Neural progenitor cell (in vitro differentiated cells): ENCODE data around the gene PRDX6. TPM values are rescaled to one million over a fixed set of nuclear protein-coding genes. Genes with fewer than 3 reads are reported as not detected.

Source experiments
- DNase-seq: peaks from one replicate; pipeline ENCODE4 v3.0.0-alpha.2; 2016; ENCODE audit warnings: low spot score
- H2AFZ ChIP-seq: fragments of 200-600 bp; sonication (generic); replicated peaks from 2 replicates; pipeline ENCODE4 v1.6.1; 2016; ENCODE audit warnings: antibody characterized with exemption
- H3F3A ChIP-seq: fragments of 200-600 bp; sonication (generic); 2 replicates; pipeline ENCODE4 v1.6.1; 2016; ENCODE audit warnings: antibody characterized with exemption, low read depth
- H3K27ac ChIP-seq: fragments of 200-600 bp; sonication (generic); 2 replicates; pipeline ENCODE4 v1.5.1; 2016; ENCODE audit warnings: mild to moderate bottlenecking
- H3K27me3 ChIP-seq: fragments of 200-600 bp; sonication (generic); 2 replicates; pipeline ENCODE4 v1.6.1; 2016; ENCODE audit warnings: mild to moderate bottlenecking, moderate library complexity
- H3K36me3 ChIP-seq: fragments of 200-600 bp; sonication (generic); 2 replicates; pipeline ENCODE4 v1.5.1; 2016
- H3K4me1 ChIP-seq: fragments of 200-600 bp; sonication (generic); 2 replicates; pipeline ENCODE4 v1.6.1; 2016; ENCODE audit warnings: mixed run types
- H3K4me2 ChIP-seq: fragments of 200-600 bp; sonication (generic); 2 replicates; pipeline ENCODE4 v1.6.1; 2016
- H3K4me3 ChIP-seq: fragments of 200-600 bp; sonication (generic); 2 replicates; pipeline ENCODE4 v1.5.1; 2016
- H3K79me2 ChIP-seq: fragments of 200-600 bp; sonication (generic); 2 replicates; pipeline ENCODE4 v1.6.1; 2016; ENCODE audit warnings: low read depth
- H3K9ac ChIP-seq: fragments of 200-600 bp; sonication (generic); 2 replicates; pipeline ENCODE4 v1.6.1; 2016
- H3K9me3 ChIP-seq: fragments of 200-600 bp; sonication (generic); 2 replicates; pipeline ENCODE4 v1.5.1; 2016; ENCODE audit warnings: low read depth
- H4K20me1 ChIP-seq: fragments of 200-600 bp; sonication (generic); 2 replicates; pipeline ENCODE4 v1.6.1; 2016; ENCODE audit warnings: low read depth
- H3K27ac Mint-ChIP-seq: 3 replicates; pipeline ENCODE4 v1.8.0; 2021; ENCODE audit warnings: mixed read lengths
- H3K27me3 Mint-ChIP-seq: 2 replicates; pipeline ENCODE4 v1.8.0; 2022; ENCODE audit warnings: low read depth, mild to moderate bottlenecking, inconsistent platforms, moderate library complexity, mixed read lengths; ENCODE audit not compliant: insufficient read depth
- H3K36me3 Mint-ChIP-seq: 3 replicates; pipeline ENCODE4 v1.8.0; 2021; ENCODE audit warnings: mixed read lengths
- H3K4me1 Mint-ChIP-seq: 3 replicates; pipeline ENCODE4 v1.8.0; 2021; ENCODE audit warnings: mixed read lengths
- H3K4me3 Mint-ChIP-seq: 3 replicates; pipeline ENCODE4 v1.8.0; 2021; ENCODE audit warnings: mild to moderate bottlenecking, moderate library complexity, mixed read lengths
- H3K9me3 Mint-ChIP-seq: 3 replicates; pipeline ENCODE4 v1.8.0; 2020; ENCODE audit warnings: mixed read lengths
- CTCF ChIP-seq: fragments of 200-600 bp; sonication (generic); IDR thresholded peaks from 2 replicates; pipeline ENCODE4 v1.5.1; 2017; ENCODE audit warnings: antibody characterized with exemption, mild to moderate bottlenecking
- EZH2 ChIP-seq: fragments of 200-600 bp; sonication (generic); IDR thresholded peaks from 2 replicates; pipeline ENCODE4 v1.6.1; 2017; ENCODE audit warnings: antibody characterized with exemption, mild to moderate bottlenecking, moderate library complexity
- EZH2phosphoT487 ChIP-seq: fragments of 200-600 bp; sonication (generic); IDR thresholded peaks from 2 replicates; pipeline ENCODE4 v1.6.1; 2017; ENCODE audit warnings: antibody characterized with exemption
- total RNA-seq: library from RNA; depleted of rRNA; stranded (reverse); fragments of >200 nt; gene quantifications from 2 replicates; pipeline ENCODE4 v1.2.3, GENCODE V29; 2015; ENCODE audit warnings: low replicate concordance

The PRDX6 gene
- total RNA-seq, 1 donor from 2014 or later, result 441 TPM

- Histone ChIP-seq H3K4me2 (no peak overlapping the region), H3K36me3 (no peaks in the 10 kb centered on the region), H3K79me2 (no peaks in the 10 kb centered on the region), H3K4me1 (peaks cover 25% of the 10 kb centered on the region), H2AFZ (peak overlapping the region; percentile 72), H4K20me1 (no peaks in the 10 kb centered on the region), H3K27ac (peak overlapping the region; percentile 22), H3K9me3 (peaks cover 5% of the 10 kb centered on the region), H3F3A (peaks cover 20% of the 10 kb centered on the region), H3K4me3 (no peak overlapping the region), H3K9ac (no peak overlapping the region), H3K27me3 (no peaks in the 10 kb centered on the region)
- Mint-ChIP-seq H3K36me3 (no peaks in the 10 kb centered on the region), H3K9me3 (peaks cover 4% of the 10 kb centered on the region), H3K4me3 (no peak overlapping the region), H3K27me3 (peaks cover 4% of the 10 kb centered on the region), H3K27ac (no peak overlapping the region), H3K4me1 (peaks cover 21% of the 10 kb centered on the region)
- TF ChIP-seq EZH2phosphoT487 (no peak), EZH2 (no peak), CTCF (no peak)
- DNase-seq, result no peak
Observed at GRCh38 chr1:173520799-173521198, 43.7 kb downstream of the PRDX6 start.

- TF ChIP-seq EZH2phosphoT487, result no peak
- TF ChIP-seq CTCF, result no peak
- no peak for TF ChIP-seq EZH2
- H3K27ac Mint-ChIP-seq, result no peak overlapping the region
- no peak overlapping the region for H3K4me3 Mint-ChIP-seq
- Histone ChIP-seq H3K9ac (no peak overlapping the region), H3K9me3 (no peaks in the 10 kb centered on the region), H2AFZ (no peak overlapping the region), H3K4me3 (no peak overlapping the region), H3K27ac (no peak overlapping the region), H3K79me2 (no peaks in the 10 kb centered on the region), H3K4me2 (no peak overlapping the region), H3K36me3 (no peaks in the 10 kb centered on the region), H3F3A (peaks cover 13% of the 10 kb centered on the region), H3K4me1 (peaks cover 28% of the 10 kb centered on the region), H3K27me3 (no peaks in the 10 kb centered on the region), H4K20me1 (no peaks in the 10 kb centered on the region)
- peaks cover 2% of the 10 kb centered on the region for H3K9me3 Mint-ChIP-seq
- peaks cover 20% of the 10 kb centered on the region for H3K4me1 Mint-ChIP-seq
- no peak for DNase-seq
- H3K27me3 Mint-ChIP-seq, result no peaks in the 10 kb centered on the region
- H3K36me3 Mint-ChIP-seq, result no peaks in the 10 kb centered on the region
Observed at GRCh38 chr1:173523329-173523728, 46.2 kb downstream of the PRDX6 start.

GRCh38 chr1:173525926-173526325 lies 48.8 kb downstream of the PRDX6 start:
- Histone ChIP-seq H3K4me1 (peaks cover 13% of the 10 kb centered on the region), H4K20me1 (no peaks in the 10 kb centered on the region), H2AFZ (no peak overlapping the region), H3K36me3 (no peaks in the 10 kb centered on the region), H3K79me2 (no peaks in the 10 kb centered on the region), H3K9ac (no peak overlapping the region), H3F3A (peaks cover 6% of the 10 kb centered on the region), H3K4me3 (no peak overlapping the region), H3K27ac (no peak overlapping the region), H3K4me2 (no peak overlapping the region), H3K9me3 (no peaks in the 10 kb centered on the region), H3K27me3 (no peaks in the 10 kb centered on the region)
- no peak for TF ChIP-seq CTCF
- no peak for TF ChIP-seq EZH2phosphoT487
- no peak for TF ChIP-seq EZH2
- no peaks in the 10 kb centered on the region for H3K27me3 Mint-ChIP-seq
- no peak for DNase-seq
- no peaks in the 10 kb centered on the region for H3K9me3 Mint-ChIP-seq
- H3K4me3 Mint-ChIP-seq, result no peak overlapping the region
- peaks cover 11% of the 10 kb centered on the region for H3K4me1 Mint-ChIP-seq
- no peak overlapping the region for H3K27ac Mint-ChIP-seq
- no peaks in the 10 kb centered on the region for H3K36me3 Mint-ChIP-seq
